ENCODE data around the gene SVIL. TPM values are rescaled to one million over a fixed set of nuclear protein-coding genes. Genes with fewer than 3 reads are reported as not detected.

SVIL gene
- total RNA-seq, 2 experiments from 2014 or later: 0.47 to 1.5 TPM

DNA sequence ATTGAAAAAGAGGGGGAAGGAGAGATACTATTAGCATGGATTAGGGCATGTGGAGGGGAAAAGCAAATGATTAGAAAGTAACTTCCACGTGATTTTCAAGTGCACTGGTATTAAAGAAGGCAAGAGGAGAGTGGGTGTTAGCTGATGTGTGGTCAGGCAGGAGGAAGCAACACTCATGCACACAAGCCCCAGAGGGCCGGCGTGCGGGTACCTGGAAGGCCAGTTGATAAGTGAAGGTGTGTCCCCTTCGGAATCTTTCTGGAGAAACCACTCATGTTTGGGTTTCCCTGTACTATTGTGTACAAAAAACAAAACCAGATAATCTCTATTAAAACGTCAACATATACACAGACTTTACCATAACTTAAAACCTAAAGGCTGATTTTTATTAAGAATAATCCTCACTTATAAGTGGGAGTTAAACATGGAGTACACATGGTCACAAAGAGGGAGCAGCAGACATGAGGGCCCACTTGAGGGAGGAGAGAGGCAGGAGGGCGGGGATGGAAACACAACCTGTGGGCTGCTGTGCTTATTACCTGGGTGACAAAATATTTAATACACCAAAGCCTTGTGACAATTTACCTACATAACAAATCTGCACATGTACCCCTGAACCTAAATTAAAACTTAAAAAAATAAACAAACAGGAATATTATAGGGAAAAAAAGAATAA is 98.9 kb downstream of the SVIL start:
- H3K9me2 ChIP-seq (ENCODE audit: insufficient read depth, low read length): no peaks in the 10 kb centered on the region
- no TSS peak for BruUV-seq (replicated peaks)
- no peaks in the 10 kb centered on the region for H4K20me1 ChIP-seq (ENCODE audit: insufficient read depth, low read length)
- TF ChIP-seq, protein P1, sequence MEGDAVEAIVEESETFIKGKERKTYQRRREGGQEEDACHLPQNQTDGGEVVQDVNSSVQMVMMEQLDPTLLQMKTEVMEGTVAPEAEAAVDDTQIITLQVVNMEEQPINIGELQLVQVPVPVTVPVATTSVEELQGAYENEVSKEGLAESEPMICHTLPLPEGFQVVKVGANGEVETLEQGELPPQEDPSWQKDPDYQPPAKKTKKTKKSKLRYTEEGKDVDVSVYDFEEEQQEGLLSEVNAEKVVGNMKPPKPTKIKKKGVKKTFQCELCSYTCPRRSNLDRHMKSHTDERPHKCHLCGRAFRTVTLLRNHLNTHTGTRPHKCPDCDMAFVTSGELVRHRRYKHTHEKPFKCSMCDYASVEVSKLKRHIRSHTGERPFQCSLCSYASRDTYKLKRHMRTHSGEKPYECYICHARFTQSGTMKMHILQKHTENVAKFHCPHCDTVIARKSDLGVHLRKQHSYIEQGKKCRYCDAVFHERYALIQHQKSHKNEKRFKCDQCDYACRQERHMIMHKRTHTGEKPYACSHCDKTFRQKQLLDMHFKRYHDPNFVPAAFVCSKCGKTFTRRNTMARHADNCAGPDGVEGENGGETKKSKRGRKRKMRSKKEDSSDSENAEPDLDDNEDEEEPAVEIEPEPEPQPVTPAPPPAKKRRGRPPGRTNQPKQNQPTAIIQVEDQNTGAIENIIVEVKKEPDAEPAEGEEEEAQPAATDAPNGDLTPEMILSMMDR (conservative IDR thresholded peaks at IDR 0.05; ENCODE audit: low read length): peak; percentile 10; the same call in 1 of the 2 replicates
- TF ChIP-seq EZH2phosphoT487 (IDR thresholded peaks at IDR 0.05; ENCODE audit: borderline replicate concordance, low read depth, low read length): no peak
- no peaks in the 10 kb centered on the region for H3K79me2 ChIP-seq (ENCODE audit: insufficient read depth, low read depth, low read length)
- H3K9me3 ChIP-seq (ENCODE audit: low read length): no peaks in the 10 kb centered on the region
- H3K4me1 ChIP-seq (ENCODE audit: insufficient read depth, low read length, poor library complexity, severe bottlenecking): no peaks in the 10 kb centered on the region
- ChIA-PET POLR2A (interaction anchor here (1.7 kb wide), 1 partner anchor 12 kb away, joined by 4 read pairs; no protein-coding TSS in a partner anchor), CTCF (ENCODE audit: unreplicated experiment) (no interaction called here)
- H3K4me3 ChIP-seq (ENCODE audit: low read depth, low read length, poor library complexity, severe bottlenecking): no peak overlapping the region
- H3K36me3 ChIP-seq (ENCODE audit: insufficient read depth, low read length): no peaks in the 10 kb centered on the region
- no peak for DNase-seq (ENCODE audit: low spot score)
- no peak overlapping the region for H3K4me2 ChIP-seq (ENCODE audit: low read length)
- no peak overlapping the region for H3K27ac ChIP-seq (ENCODE audit: low read depth, low read length, poor library complexity, severe bottlenecking)
- intact Hi-C loops (cut with micrococcal nuclease; ENCODE audit: unreplicated experiment): no loop called here
- H2AFZ ChIP-seq (ENCODE audit: low read length): no peak overlapping the region

DNA sequence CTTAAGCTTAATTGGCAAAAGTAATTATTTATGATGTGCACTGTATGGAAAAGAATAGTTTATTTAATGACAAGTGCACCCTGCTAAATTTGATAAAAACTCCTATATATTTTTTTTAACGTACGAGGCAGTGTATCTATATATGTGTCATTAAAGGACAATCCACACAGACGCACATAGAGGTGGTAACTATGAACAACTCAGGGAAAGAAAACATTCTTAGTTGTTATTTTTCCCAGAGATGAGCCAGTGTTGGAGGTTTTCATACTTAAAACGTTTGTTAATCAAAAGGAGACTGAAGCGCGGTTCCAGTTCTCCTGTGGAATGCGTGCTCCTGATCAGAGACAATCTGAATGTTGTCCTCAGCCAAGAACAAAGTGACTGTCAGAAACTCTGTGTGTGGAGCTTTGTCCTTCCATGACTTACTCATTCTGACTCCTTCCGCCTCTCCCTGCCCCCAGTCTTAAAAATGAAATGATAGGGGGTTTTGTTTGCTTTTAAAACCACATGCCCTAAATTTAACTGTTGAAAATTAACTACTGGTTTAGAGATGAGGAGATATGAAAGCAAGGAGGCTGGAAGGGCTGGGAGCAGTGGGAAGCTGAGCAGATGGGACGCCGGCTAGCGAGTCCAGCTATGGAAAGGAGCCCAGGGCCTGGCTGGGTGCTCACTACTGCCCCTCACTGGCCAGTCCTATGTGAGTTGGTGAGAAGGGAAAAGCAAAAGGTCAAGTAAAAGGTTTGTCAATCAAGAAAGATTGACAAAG is 99.6 kb downstream of the SVIL start:
- no peak overlapping the region for H3K4me2 ChIP-seq (ENCODE audit: low read length)
- DNase-seq (ENCODE audit: low spot score): no peak
- H3K36me3 ChIP-seq (ENCODE audit: insufficient read depth, low read length): no peaks in the 10 kb centered on the region
- BruUV-seq (replicated peaks): no TSS peak
- no peaks in the 10 kb centered on the region for H3K9me2 ChIP-seq (ENCODE audit: insufficient read depth, low read length)
- no peaks in the 10 kb centered on the region for H3K79me2 ChIP-seq (ENCODE audit: insufficient read depth, low read depth, low read length)
- no peaks in the 10 kb centered on the region for H3K4me1 ChIP-seq (ENCODE audit: insufficient read depth, low read length, poor library complexity, severe bottlenecking)
- no peaks in the 10 kb centered on the region for H3K9me3 ChIP-seq (ENCODE audit: low read length)
- no peaks in the 10 kb centered on the region for H4K20me1 ChIP-seq (ENCODE audit: insufficient read depth, low read length)
- H3K4me3 ChIP-seq (ENCODE audit: low read depth, low read length, poor library complexity, severe bottlenecking): no peak overlapping the region
- ChIA-PET POLR2A (interaction anchor here (0.5 to 1.7 kb wide), 3 partner anchors 11 to 795 kb away, joined by 3 to 4 read pairs (median 3); no protein-coding TSS in a partner anchor), CTCF (ENCODE audit: unreplicated experiment) (no interaction called here)
- intact Hi-C loops (cut with micrococcal nuclease; ENCODE audit: unreplicated experiment): no loop called here
- no peak overlapping the region for H2AFZ ChIP-seq (ENCODE audit: low read length)
- TF ChIP-seq EZH2phosphoT487 (IDR thresholded peaks at IDR 0.05; ENCODE audit: borderline replicate concordance, low read depth, low read length): no peak
- TF ChIP-seq, protein P1 (conservative IDR thresholded peaks at IDR 0.05; ENCODE audit: low read length): peak; percentile 65
- no peak overlapping the region for H3K27ac ChIP-seq (ENCODE audit: low read depth, low read length, poor library complexity, severe bottlenecking)
